Islet of Langerhans (tissue), 1 donor: ENCODE results near the gene RNH1.
A peak's percentile ranks its signal among the peaks of the same experiment; 100 is the strongest.

ENCODE experiments used
- FAIRE-seq: peaks from one replicate; lab custom pipeline; 2011; peaks lifted over from hg19 to GRCh38; lab: Jason Lieb, UNC

Gene RNH1

GRCh38 chr11:455566-456147 is 51.4 kb downstream of the RNH1 start:
- no peak for FAIRE-seq

GRCh38 chr11:454801-455565 is 52.1 kb downstream of the RNH1 start:
- no peak for FAIRE-seq

- FAIRE-seq = no peak
Observed at GRCh38 chr11:454043-454442, 53.0 kb downstream of the RNH1 start.

- FAIRE-seq = no peak
Observed at GRCh38 chr11:453564-453963, 53.5 kb downstream of the RNH1 start.

- no peak for FAIRE-seq
Observed at GRCh38 chr11:452916-453527, 54.0 kb downstream of the RNH1 start.

GRCh38 chr11:452203-452744 is 54.8 kb downstream of the RNH1 start:
- FAIRE-seq = no peak

- no peak for FAIRE-seq
Observed at GRCh38 chr11:451738-452137, 55.3 kb downstream of the RNH1 start.

- FAIRE-seq = no peak
Observed at GRCh38 chr11:450809-451451, 56.1 kb downstream of the RNH1 start.

- FAIRE-seq = no peak
Observed at GRCh38 chr11:449889-450808, 56.9 kb downstream of the RNH1 start, which contains the start of gene PTDSS2. Gene PTDSS2, plus strand, starts transcription at chr11:450279. Its CDS starts 177 bp downstream, at chr11:450456.

- FAIRE-seq = peak; percentile 69
Observed at GRCh38 chr11:447923-448731, 58.9 kb downstream of the RNH1 start.

GRCh38 chr11:446891-447290 is 60.2 kb downstream of the RNH1 start:
- FAIRE-seq = no peak

- no peak for FAIRE-seq
Observed at GRCh38 chr11:445765-446588, 61.1 kb downstream of the RNH1 start.
